ENCODE data around the gene BOLA2B. TPM values are rescaled to one million over a fixed set of nuclear protein-coding genes. Genes with fewer than 3 reads are reported as not detected.

BOLA2B gene
- total RNA-seq, 1 experiment from 2014 or later, result 180 TPM

DNA sequence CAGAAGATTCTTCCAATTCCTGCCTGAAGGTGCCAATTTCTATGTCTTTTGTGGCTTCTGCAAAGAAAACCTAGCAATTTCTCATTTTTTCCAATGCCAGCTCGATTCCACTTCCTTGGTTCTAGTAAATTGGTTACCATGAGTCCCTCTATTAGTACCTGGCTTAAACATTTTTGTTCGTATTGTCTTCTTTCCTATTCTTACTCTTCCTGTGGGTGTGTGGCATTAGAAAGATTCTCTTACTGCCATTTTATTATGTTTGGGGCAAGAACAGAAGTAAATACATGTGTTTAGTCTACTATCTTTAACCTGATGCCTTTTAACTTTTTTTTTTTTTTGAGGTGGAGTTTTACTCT, 50.1 kb downstream of the BOLA2B start:
- H3K9me2 ChIP-seq (ENCODE audit: insufficient read depth), result no peaks in the 10 kb centered on the region
- H2AFZ ChIP-seq (ENCODE audit: low read depth, low read length, poor library complexity, severe bottlenecking), result no peak overlapping the region
- H3K27me3 ChIP-seq (ENCODE audit: insufficient read depth, low read length), result no peaks in the 10 kb centered on the region
- DNase-seq (ENCODE audit: low read depth, low spot score) (no peak), ATAC-seq (peak; percentile 25; the same call in 1 of the 2 replicates)
- no peak overlapping the region for H3K9ac ChIP-seq (ENCODE audit: low read length)
- H3K27ac ChIP-seq (ENCODE audit: low read depth, low read length), result no peak overlapping the region
- CTCF ChIA-PET, result interaction anchor here (0.6 to 1.7 kb wide), 13 partner anchors 43 to 551 kb away, joined by 3 to 10 read pairs (median 4); partner anchors contain the start of gene ZNF771
- H3K4me3 ChIP-seq (replicated peaks in 1 of 2; ENCODE audit: low read depth in 1 of 2, low read length in 2 of 2), result no peak overlapping the region
- no peaks in the 10 kb centered on the region for H3K36me3 ChIP-seq (ENCODE audit: control insufficient read depth in 1 of 2, insufficient read depth in 2 of 2, low read length in 2 of 2)
- TF ChIP-seq SIN3A (IDR thresholded peaks at IDR 0.05; ENCODE audit: low read depth) (no peak), TCF7L2 (IDR thresholded peaks at IDR 0.05; ENCODE audit: borderline replicate concordance, extremely low read depth, insufficient read depth, insufficient read length) (no peak), FOSL1 (IDR thresholded peaks at IDR 0.05; ENCODE audit: low read depth) (no peak), EGR1 (IDR thresholded peaks at IDR 0.05; ENCODE audit: low read depth) (no peak), RAD21 (IDR thresholded peaks at IDR 0.05; ENCODE audit: low read depth) (no peak)
- intact Hi-C loops (cut with micrococcal nuclease), result no loop called here
- H3K4me1 ChIP-seq (ENCODE audit: control insufficient read depth in 1 of 2, insufficient read depth in 2 of 2, low read length in 2 of 2), result no peaks in the 10 kb centered on the region
- RAD21 ChIA-PET (ENCODE audit: low non-redundant PET in 1 of 2, low total read pairs in 2 of 2, uncharacterized antibody in 2 of 2, unreplicated experiment in 2 of 2), result interaction anchor here in 1 of 2 experiments (0.7 to 1.1 kb wide), 2 partner anchors 219 to 266 kb away, joined by 4 read pairs; no protein-coding TSS in a partner anchor
- no peaks in the 10 kb centered on the region for H4K20me1 ChIP-seq (ENCODE audit: insufficient read depth)
- BruUV-seq (replicated peaks), result no TSS peak
- H3K79me2 ChIP-seq (ENCODE audit: insufficient read depth, low read length), result no peaks in the 10 kb centered on the region
- POLR2A ChIA-PET, result no interaction called here
- H3K9me3 ChIP-seq (ENCODE audit: control insufficient read depth in 1 of 2, insufficient read depth in 1 of 2, low read depth in 1 of 2, low read length in 2 of 2), result no peaks in the 10 kb centered on the region; a peak in 1 of 4 replicates
- H3K4me2 ChIP-seq (ENCODE audit: low read length), result no peak overlapping the region

Other genes with a start within 250 kb of the BOLA2B start
- gene TMEM219, start 231.6 kb downstream of the BOLA2B start, total RNA-seq (2021; ENCODE audit: unreplicated experiment), result 75.5 TPM
- gene TAOK2, start 219.8 kb downstream of the BOLA2B start, total RNA-seq (2021; ENCODE audit: unreplicated experiment), result 56.7 TPM
- gene HIRIP3, start 198.0 kb downstream of the BOLA2B start, total RNA-seq (2021; ENCODE audit: unreplicated experiment), result 21.8 TPM
- 89.8 TPM for gene INO80E, start 197.4 kb downstream of the BOLA2B start, total RNA-seq (2021; ENCODE audit: unreplicated experiment)
- gene DOC2A, start 182.6 kb downstream of the BOLA2B start, total RNA-seq (2021; ENCODE audit: unreplicated experiment), result 17.3 TPM
- gene C16orf92, start 170.5 kb downstream of the BOLA2B start, total RNA-seq (2021; ENCODE audit: unreplicated experiment), result not detected
- gene TLCD3B, start 162.4 kb downstream of the BOLA2B start, total RNA-seq (2021; ENCODE audit: unreplicated experiment), result 1.0 TPM
- gene ALDOA, start 127.9 kb downstream of the BOLA2B start, total RNA-seq (2021; ENCODE audit: unreplicated experiment), result 2,423 TPM
- gene PPP4C, start 117.7 kb downstream of the BOLA2B start, total RNA-seq (2021; ENCODE audit: unreplicated experiment), result 165 TPM
- gene TBX6, start 101.7 kb downstream of the BOLA2B start, total RNA-seq (2021; ENCODE audit: unreplicated experiment), result 1.4 TPM
- 10.9 TPM for gene YPEL3, start 97.5 kb downstream of the BOLA2B start, total RNA-seq (2021; ENCODE audit: unreplicated experiment)
- gene GDPD3, start 80.1 kb downstream of the BOLA2B start, total RNA-seq (2021; ENCODE audit: unreplicated experiment), result 7.0 TPM
- 68.8 TPM for gene MAPK3, start 70.4 kb downstream of the BOLA2B start, total RNA-seq (2021; ENCODE audit: unreplicated experiment)
- 7.0 TPM for gene CORO1A, start 10.1 kb downstream of the BOLA2B start, total RNA-seq (2021; ENCODE audit: unreplicated experiment)
- gene SLX1A, start 209 bp upstream of the BOLA2B start, total RNA-seq (2021; ENCODE audit: unreplicated experiment), result 48.3 TPM
- 23.5 TPM for gene SULT1A3, start 5.6 kb upstream of the BOLA2B start, total RNA-seq (2021; ENCODE audit: unreplicated experiment)
- 9.1 TPM for gene NPIPB13, start 54.8 kb upstream of the BOLA2B start, total RNA-seq (2021; ENCODE audit: unreplicated experiment)
- gene CD2BP2, start 161.6 kb upstream of the BOLA2B start, total RNA-seq (2021; ENCODE audit: unreplicated experiment), result 51.8 TPM
- 49.2 TPM for gene TBC1D10B, start 176.8 kb upstream of the BOLA2B start, total RNA-seq (2021; ENCODE audit: unreplicated experiment)
- not detected for gene MYL11, start 181.1 kb upstream of the BOLA2B start, total RNA-seq (2021; ENCODE audit: unreplicated experiment)
- 3.4 TPM for gene SEPTIN1, start 188.9 kb upstream of the BOLA2B start, total RNA-seq (2021; ENCODE audit: unreplicated experiment)
- gene ZNF48, start 201.8 kb upstream of the BOLA2B start, total RNA-seq (2021; ENCODE audit: unreplicated experiment), result 17.9 TPM
- gene ZNF771, start 213.9 kb upstream of the BOLA2B start, total RNA-seq (2021; ENCODE audit: unreplicated experiment), result 11.0 TPM
- 125 TPM for gene DCTPP1, start 236.4 kb upstream of the BOLA2B start, total RNA-seq (2021; ENCODE audit: unreplicated experiment)